ENCODE results near the gene MAP2K1. TPM values are rescaled to one million over a fixed set of nuclear protein-coding genes. Genes with fewer than 3 reads are reported as not detected.

The MAP2K1 gene
- total and polyA plus RNA-seq, 9 of the 15 experiments (the other 6 are each of a cell fraction or from before 2014, with no cell fraction given) = 7.5 to 58.3 (median 30.0) TPM

- TF ChIP-seq HCFC1 (IDR thresholded peaks at IDR 0.05; ENCODE audit: low read depth, low read length) (no peak; the same call in 1 of the 2 replicates), ZNF24 (IDR thresholded peaks at IDR 0.05) (no peak), THAP12 (CRISPR knock-in tag; IDR thresholded peaks at IDR 0.05) (no peak), LEF1 (IDR thresholded peaks at IDR 0.05) (peak; percentile 40; the same call in 1 of the 2 replicates), THRB (CRISPR knock-in tag; conservative IDR thresholded peaks at IDR 0.05) (no peak), ZNF280A (IDR thresholded peaks at IDR 0.05; ENCODE audit: low read depth, partially characterized antibody) (no peak), YBX1 (IDR thresholded peaks at IDR 0.05) (no peak), CUX1 (CRISPR knock-in tag; IDR thresholded peaks at IDR 0.05) (no peak), MED1 (CRISPR knock-in tag; IDR thresholded peaks at IDR 0.05; ENCODE audit: borderline replicate concordance) (no peak), MITF (IDR thresholded peaks at IDR 0.05) (no peak), HMG20B (CRISPR knock-in tag; IDR thresholded peaks at IDR 0.05) (no peak)
Measured at GRCh38 chr15:66369773-66370651, 16.7 kb upstream of the MAP2K1 start (continued).
